Natural killer cell (primary cell): Measurements from ENCODE around the gene KTN1. TPM values are rescaled to one million over a fixed set of nuclear protein-coding genes. Genes with fewer than 3 reads are reported as not detected.

ENCODE experiments used
- ATAC-seq, 3 donors: fragments of 150-1000 bp in 2 of 3; fragments of 200-7000 bp in 1 of 3; cut with Tn5 transposase; 1 replicate in 1 of 3; 2 replicates in 2 of 3; pipeline ENCODE4 v1.10.0; 2021; ENCODE audit warnings: mild to moderate bottlenecking in 2 of 3, moderate library complexity in 2 of 3
- DNase-seq, 2 donors: peaks; one replicate each; pipeline versions ENCODE4 v3.0.0 to v3.0.0-alpha.2; 2013 to 2021; ENCODE audit warnings: mixed read lengths in 1 of 2
- H3K27ac ChIP-seq: one replicate; pipeline ENCODE4 v1.5.1; 2013; ENCODE audit warnings: mild to moderate bottlenecking, low read length
- H3K27me3 ChIP-seq: one replicate; pipeline ENCODE4 v1.6.1; 2013; ENCODE audit warnings: low read length; ENCODE audit not compliant: control insufficient read depth, insufficient read depth
- H3K36me3 ChIP-seq: one replicate; pipeline ENCODE4 v1.6.1; 2013; ENCODE audit warnings: low read length; ENCODE audit not compliant: control insufficient read depth, insufficient read depth
- H3K4me1 ChIP-seq: one replicate; pipeline ENCODE4 v1.6.1; 2013; ENCODE audit warnings: low read length; ENCODE audit not compliant: control insufficient read depth, insufficient read depth
- H3K4me3 ChIP-seq: one replicate; pipeline ENCODE4 v1.5.1; 2013; ENCODE audit warnings: low read length
- H3K9me3 ChIP-seq: one replicate; pipeline ENCODE4 v1.6.1; 2013; ENCODE audit warnings: low read length; ENCODE audit not compliant: control insufficient read depth, insufficient read depth
- H3K27ac Mint-ChIP-seq, 2 donors: one replicate each; pipeline ENCODE4 v1.8.0; 2022; ENCODE audit warnings: mild to moderate bottlenecking in 2 of 2, mixed read lengths in 2 of 2, moderate library complexity in 1 of 2
- H3K27me3 Mint-ChIP-seq, 2 donors: one replicate each; pipeline ENCODE4 v1.8.0; 2022; ENCODE audit warnings: low read depth in 2 of 2, mixed read lengths in 2 of 2
- H3K36me3 Mint-ChIP-seq: one replicate; pipeline ENCODE4 v1.8.0; 2022; ENCODE audit warnings: mixed read lengths
- H3K4me1 Mint-ChIP-seq, 2 donors: one replicate each; pipeline ENCODE4 v1.8.0; 2022; ENCODE audit warnings: mixed read lengths in 2 of 2
- H3K4me3 Mint-ChIP-seq: one replicate; pipeline ENCODE4 v1.8.0; 2022; ENCODE audit warnings: mild to moderate bottlenecking, moderate library complexity, mixed read lengths
- H3K9me3 Mint-ChIP-seq, 2 donors: one replicate each; pipeline ENCODE4 v1.8.0; 2022; ENCODE audit warnings: mixed read lengths in 2 of 2
- CTCF ChIP-seq: fragments of 200-600 bp; IDR thresholded peaks from one replicate; pipeline ENCODE4 v1.8.0; 2022; ENCODE audit warnings: antibody characterized with exemption
- WGBS: methylation state at CpG from one replicate; pipeline ENCODE4 v1.1.7; 2013; ENCODE audit warnings: missing lambda C conversion rate; ENCODE audit not compliant: insufficient coverage; 5-methylcytosine and 5-hydroxymethylcytosine counted together
- intact Hi-C: fragments of 100-400 bp; cut with micrococcal nuclease; formaldehyde crosslinking; loops from one replicate; pipeline ENCODE4 v1.14.2; 2022
- total RNA-seq, 4 donors: library from RNA; stranded (reverse); fragments of 120-200 nt in 1 of 4; gene quantifications; one replicate each; pipeline versions ENCODE4 v1.2.3 to v1.2.4, GENCODE V29; 2013 to 2022

The KTN1 gene
- total RNA-seq, 3 donors from 2014 or later (not counting 1 experiment from before 2014, with no cell fraction given): 63.1 to 96.7 (median 72.8) TPM

GRCh38 chr14:55711175-55711811 is 131.3 kb downstream of the KTN1 start:
- Histone ChIP-seq H3K36me3 (no peaks in the 10 kb centered on the region), H3K27me3 (no peaks in the 10 kb centered on the region), H3K4me3 (no peak overlapping the region), H3K4me1 (no peaks in the 10 kb centered on the region), H3K9me3 (no peaks in the 10 kb centered on the region), H3K27ac (no peak overlapping the region)
- H3K9me3 Mint-ChIP-seq: no peaks in the 10 kb centered on the region
- DNase-seq (no peak), ATAC-seq (no peak)
- no peak overlapping the region for H3K27ac Mint-ChIP-seq
- no peaks in the 10 kb centered on the region for H3K36me3 Mint-ChIP-seq
- intact Hi-C loops: no loop called here
- no peaks in the 10 kb centered on the region for H3K27me3 Mint-ChIP-seq
- no peak for TF ChIP-seq CTCF
- H3K4me3 Mint-ChIP-seq: no peak overlapping the region
- H3K4me1 Mint-ChIP-seq: no peaks in the 10 kb centered on the region
- 97% methylated on average over 2 of the region's 3 CpGs for WGBS

GRCh38 chr14:55712491-55712890 is 132.5 kb downstream of the KTN1 start:
- H3K4me3 ChIP-seq: no peak overlapping the region
- Mint-ChIP-seq H3K4me3 (no peak overlapping the region), H3K27ac (no peak overlapping the region), H3K4me1 (no peaks in the 10 kb centered on the region), H3K9me3 (no peaks in the 10 kb centered on the region), H3K27me3 (no peaks in the 10 kb centered on the region), H3K36me3 (no peaks in the 10 kb centered on the region)
- H3K27me3 ChIP-seq: no peaks in the 10 kb centered on the region
- ATAC-seq (no peak), DNase-seq (no peak)
- intact Hi-C loops: no loop called here
- H3K4me1 ChIP-seq: no peaks in the 10 kb centered on the region
- no peak overlapping the region for H3K27ac ChIP-seq
- WGBS: 93% methylated on average over 4 of the region's 5 CpGs
- no peaks in the 10 kb centered on the region for H3K9me3 ChIP-seq
- no peak for TF ChIP-seq CTCF
- H3K36me3 ChIP-seq: no peaks in the 10 kb centered on the region

- no peak for TF ChIP-seq CTCF
- H3K27me3 ChIP-seq: no peaks in the 10 kb centered on the region
- no peak overlapping the region for H3K4me3 ChIP-seq
- no peaks in the 10 kb centered on the region for H3K9me3 ChIP-seq
- Mint-ChIP-seq H3K27ac (no peak overlapping the region), H3K9me3 (no peaks in the 10 kb centered on the region), H3K4me3 (no peak overlapping the region), H3K36me3 (no peaks in the 10 kb centered on the region), H3K4me1 (no peaks in the 10 kb centered on the region), H3K27me3 (no peaks in the 10 kb centered on the region)
- 100% methylated on average over 2 of the region's 4 CpGs for WGBS
- no peak overlapping the region for H3K27ac ChIP-seq
- intact Hi-C loops: no loop called here
- no peaks in the 10 kb centered on the region for H3K36me3 ChIP-seq
- DNase-seq: no peak
- ATAC-seq: no peak
- no peaks in the 10 kb centered on the region for H3K4me1 ChIP-seq
These were observed 133.5 kb downstream of the KTN1 start for GRCh38 chr14:55713486-55713885.

- no peak for TF ChIP-seq CTCF
- no peak overlapping the region for H3K4me3 Mint-ChIP-seq
These were observed 135.9 kb downstream of the KTN1 start for GRCh38 chr14:55715889-55716288.

More at GRCh38 chr14:55715889-55716288, 135.9 kb downstream of the KTN1 start:
- H3K27me3 ChIP-seq: no peaks in the 10 kb centered on the region
- Mint-ChIP-seq H3K36me3 (no peaks in the 10 kb centered on the region), H3K9me3 (no peaks in the 10 kb centered on the region), H3K27ac (no peak overlapping the region), H3K27me3 (no peaks in the 10 kb centered on the region), H3K4me1 (no peaks in the 10 kb centered on the region)
- H3K36me3 ChIP-seq: no peaks in the 10 kb centered on the region
- no peaks in the 10 kb centered on the region for H3K4me1 ChIP-seq
- DNase-seq (no peak), ATAC-seq (no peak)
- intact Hi-C loops: no loop called here
- no peak overlapping the region for H3K4me3 ChIP-seq
- no peaks in the 10 kb centered on the region for H3K9me3 ChIP-seq
- 82% methylated on average over 3 of the region's 5 CpGs for WGBS
- no peak overlapping the region for H3K27ac ChIP-seq
